ENCODE data around the gene GCK.

Gene GCK

DNA sequence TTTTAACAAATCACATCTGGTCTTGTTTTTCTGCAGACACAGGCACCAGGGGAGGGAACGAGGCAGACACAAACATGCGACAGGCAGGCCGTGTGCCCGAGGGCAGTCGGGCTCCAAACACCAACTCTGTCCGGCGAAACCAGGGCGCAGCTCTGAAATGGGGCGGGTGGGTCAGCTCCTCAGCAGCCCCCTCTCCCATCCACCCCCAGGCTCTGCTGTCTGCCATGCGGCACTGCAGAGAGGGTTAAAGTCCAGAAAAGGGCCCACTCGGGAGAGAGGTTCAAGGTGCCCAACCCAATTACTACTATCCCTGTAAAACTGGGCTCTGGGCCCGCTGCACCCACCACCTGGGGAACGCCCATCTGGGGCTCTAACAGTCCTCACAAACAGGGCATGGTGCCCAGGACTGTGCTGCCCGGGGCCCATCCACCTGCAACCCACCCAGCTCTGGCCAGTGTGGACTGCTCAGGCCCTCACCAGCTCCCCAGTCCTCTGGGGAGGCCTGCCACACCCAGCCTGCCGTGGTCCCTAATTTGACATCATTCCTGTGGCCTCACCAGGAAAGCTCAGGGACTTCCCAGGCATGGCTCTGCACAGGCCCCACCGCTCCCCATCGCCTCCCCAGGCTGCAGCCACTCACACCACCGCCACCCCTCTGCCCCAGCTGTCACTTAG, 30.3 kb upstream of the GCK start:
- DNase-seq (ENCODE audit: low read depth): no peak
- TF ChIP-seq, protein P1, sequence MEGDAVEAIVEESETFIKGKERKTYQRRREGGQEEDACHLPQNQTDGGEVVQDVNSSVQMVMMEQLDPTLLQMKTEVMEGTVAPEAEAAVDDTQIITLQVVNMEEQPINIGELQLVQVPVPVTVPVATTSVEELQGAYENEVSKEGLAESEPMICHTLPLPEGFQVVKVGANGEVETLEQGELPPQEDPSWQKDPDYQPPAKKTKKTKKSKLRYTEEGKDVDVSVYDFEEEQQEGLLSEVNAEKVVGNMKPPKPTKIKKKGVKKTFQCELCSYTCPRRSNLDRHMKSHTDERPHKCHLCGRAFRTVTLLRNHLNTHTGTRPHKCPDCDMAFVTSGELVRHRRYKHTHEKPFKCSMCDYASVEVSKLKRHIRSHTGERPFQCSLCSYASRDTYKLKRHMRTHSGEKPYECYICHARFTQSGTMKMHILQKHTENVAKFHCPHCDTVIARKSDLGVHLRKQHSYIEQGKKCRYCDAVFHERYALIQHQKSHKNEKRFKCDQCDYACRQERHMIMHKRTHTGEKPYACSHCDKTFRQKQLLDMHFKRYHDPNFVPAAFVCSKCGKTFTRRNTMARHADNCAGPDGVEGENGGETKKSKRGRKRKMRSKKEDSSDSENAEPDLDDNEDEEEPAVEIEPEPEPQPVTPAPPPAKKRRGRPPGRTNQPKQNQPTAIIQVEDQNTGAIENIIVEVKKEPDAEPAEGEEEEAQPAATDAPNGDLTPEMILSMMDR (IDR thresholded peaks at IDR 0.05; ENCODE audit: low read length, missing control alignments): no peak
- no peak overlapping the region for H3K4me3 ChIP-seq (replicated peaks; ENCODE audit: low read depth, low read length)

DNA sequence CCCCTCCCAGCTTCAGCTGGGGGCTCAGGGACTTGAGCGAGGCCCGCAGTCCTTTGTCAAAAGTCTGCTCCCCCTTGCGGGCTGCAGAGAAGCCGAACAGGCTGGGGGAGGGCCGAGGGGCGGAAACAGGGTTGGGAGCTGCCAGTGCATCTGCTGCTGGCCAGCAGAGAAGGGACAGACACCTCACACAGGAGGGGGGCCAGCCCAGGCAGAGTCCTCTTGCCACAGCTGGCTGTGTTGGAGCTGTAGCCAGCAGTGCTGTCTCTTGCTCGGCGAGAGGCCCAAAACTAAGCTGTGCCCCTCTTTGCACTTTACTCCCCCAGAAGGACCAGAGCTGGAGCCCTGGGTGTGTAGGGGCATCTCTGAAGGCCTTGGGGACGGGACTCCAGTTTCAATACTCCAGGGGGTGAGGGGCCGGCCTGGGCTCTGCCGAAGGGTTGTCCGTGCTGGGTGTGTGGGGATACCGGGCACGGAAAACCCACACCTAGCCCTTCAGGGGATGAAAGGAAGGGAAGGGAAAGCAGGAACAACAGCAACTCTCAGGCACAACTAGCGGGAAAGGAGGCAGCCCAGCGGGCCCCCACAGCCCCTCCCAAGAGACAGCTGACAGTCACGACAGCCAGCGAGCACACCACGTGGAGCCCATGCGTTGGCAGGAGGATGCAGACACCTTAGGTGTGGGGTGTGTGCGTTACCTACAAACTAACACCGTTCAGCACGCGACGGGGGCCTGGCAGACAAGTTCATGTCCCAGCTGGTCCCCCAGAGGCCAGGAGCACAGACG, 29.4 kb upstream of the GCK start:
- no peak overlapping the region for H3K4me3 ChIP-seq (replicated peaks; ENCODE audit: low read depth, low read length)
- DNase-seq (ENCODE audit: low read depth): peak; percentile 25
- TF ChIP-seq, protein P1 (IDR thresholded peaks at IDR 0.05; ENCODE audit: low read length, missing control alignments): no peak

DNA sequence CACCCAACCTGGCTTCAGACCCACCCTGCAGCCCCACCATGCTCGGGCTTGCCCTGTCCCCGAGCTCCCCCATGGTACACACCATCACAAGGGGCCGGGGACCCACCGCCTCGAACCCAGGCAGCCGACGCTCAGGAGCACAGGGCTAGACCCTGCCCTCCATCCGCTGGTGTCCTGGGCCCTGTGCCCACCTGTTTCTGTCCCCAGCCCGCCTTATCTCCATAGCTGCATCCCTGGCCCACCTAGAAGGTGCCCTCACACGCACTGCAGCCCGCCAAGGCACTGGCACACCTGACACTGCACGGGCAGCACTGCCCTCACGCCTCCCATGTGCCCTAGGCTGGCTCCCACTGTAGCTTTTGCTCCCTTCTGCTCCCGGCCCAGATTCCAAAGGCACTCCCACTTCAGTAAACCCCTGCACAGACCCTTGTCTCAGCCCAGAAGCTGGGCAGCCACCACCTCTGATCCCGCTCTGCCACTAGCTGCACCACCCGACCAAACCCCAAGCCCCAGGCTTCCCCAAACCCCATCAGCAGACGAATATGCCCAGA, 28.7 kb upstream of the GCK start:
- DNase-seq (ENCODE audit: low read depth): no peak
- TF ChIP-seq, protein P1 (IDR thresholded peaks at IDR 0.05; ENCODE audit: low read length, missing control alignments): no peak
- H3K4me3 ChIP-seq (replicated peaks; ENCODE audit: low read depth, low read length): no peak overlapping the region

DNA sequence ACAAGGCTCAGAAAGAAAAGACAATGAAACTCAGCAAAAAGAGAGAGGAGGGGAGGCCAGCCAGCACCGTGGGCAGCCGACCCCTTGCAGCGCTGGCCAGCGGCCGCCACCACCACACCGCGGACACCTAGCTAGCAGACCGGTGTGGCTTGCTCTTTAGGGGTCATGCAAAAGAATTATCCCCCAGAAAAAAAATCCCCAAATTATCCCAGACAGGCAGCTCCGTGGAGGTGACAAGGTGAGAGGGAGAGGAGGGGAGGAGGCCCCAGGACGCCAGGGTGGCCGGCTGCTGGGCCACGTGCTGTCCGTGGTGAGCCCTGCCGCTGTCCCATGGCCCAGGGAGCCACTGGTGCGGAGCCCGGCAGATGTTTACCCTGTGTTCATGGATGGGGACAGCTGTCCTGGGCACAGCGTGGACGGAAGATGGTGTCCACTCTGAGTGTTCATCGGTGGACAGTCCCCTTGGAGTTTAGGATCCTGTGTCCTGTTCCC, 28.0 kb upstream of the GCK start:
- no peak for DNase-seq (ENCODE audit: low read depth)
- no peak overlapping the region for H3K4me3 ChIP-seq (replicated peaks; ENCODE audit: low read depth, low read length)
- TF ChIP-seq, protein P1 (IDR thresholded peaks at IDR 0.05; ENCODE audit: low read length, missing control alignments): no peak

DNA sequence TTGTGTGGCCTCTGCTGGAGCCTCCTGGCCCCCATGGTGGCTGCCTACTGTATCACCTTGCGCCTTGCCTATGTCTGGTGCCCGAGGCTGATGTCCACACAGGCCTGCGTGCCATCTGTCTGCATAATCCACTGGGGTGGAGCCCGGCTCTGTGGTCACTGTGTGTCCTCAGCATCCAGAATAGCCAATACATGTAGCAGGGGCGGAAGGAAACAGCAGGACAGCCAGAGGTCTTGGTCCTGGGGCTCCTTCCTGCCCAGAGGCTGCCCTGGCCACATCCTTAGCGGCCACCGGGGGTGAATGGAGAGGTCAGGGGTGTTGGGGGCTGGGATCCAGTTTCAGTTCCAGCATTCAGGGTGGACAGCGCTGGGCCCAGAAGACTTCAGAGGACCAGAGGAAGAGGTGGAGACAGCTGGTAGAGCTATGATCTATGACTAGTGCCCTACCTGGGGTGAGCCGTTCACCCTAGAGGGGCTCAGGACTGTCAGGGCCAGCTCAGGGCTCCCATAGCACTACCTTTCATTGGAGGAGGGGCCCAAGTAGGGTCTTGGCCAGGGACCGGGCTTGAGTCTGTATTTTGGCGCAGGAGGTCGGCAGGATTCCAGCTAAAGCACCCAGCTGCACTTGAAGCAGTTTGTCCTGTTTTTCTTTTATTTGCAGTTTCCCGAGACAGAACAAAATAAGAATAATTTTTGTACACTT, 27.4 kb upstream of the GCK start:
- TF ChIP-seq, protein P1 (IDR thresholded peaks at IDR 0.05; ENCODE audit: low read length, missing control alignments): no peak
- H3K4me3 ChIP-seq (replicated peaks; ENCODE audit: low read depth, low read length): no peak overlapping the region
- no peak for DNase-seq (ENCODE audit: low read depth)

DNA sequence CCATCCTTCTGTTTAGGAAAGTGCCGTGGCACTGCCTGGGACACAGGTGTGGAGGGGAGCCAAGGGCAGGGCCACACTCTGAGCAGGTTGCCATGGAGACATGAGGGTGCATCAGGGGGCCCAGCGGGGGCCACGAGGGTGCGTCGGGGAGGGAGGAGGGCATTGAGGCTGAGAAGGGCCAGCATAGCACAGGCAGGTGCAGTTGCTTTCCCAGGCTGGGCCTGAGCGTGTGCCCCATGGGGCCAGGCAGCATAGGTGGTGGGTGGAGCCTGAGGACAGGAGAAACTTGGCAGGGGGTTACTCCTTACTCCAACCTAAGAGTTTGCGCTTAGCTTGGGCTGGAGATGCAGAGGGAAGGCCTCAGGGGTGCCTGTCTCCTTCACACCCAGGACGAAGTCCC, 26.8 kb upstream of the GCK start:
- H3K4me3 ChIP-seq (replicated peaks; ENCODE audit: low read depth, low read length): no peak overlapping the region
- no peak for DNase-seq (ENCODE audit: low read depth)
- TF ChIP-seq, protein P1 (IDR thresholded peaks at IDR 0.05; ENCODE audit: low read length, missing control alignments): no peak
